HG02852 (cell line): Measurements from ENCODE around the gene UBA6.
A peak's percentile ranks its signal among the peaks of the same experiment; 100 is the strongest.

Source experiments
- ATAC-seq: cut with Tn5 transposase; IDR thresholded peaks from one replicate; pipeline ENCODE4 v1.9.1; 2021; ENCODE audit warnings: mild to moderate bottlenecking, moderate library complexity; ENCODE audit not compliant: unreplicated experiment

The UBA6 gene

GRCh38 chr4:67581208-67581857 lies 119.6 kb downstream of the UBA6 start:
- peak; percentile 56 for ATAC-seq

GRCh38 chr4:67580577-67580976 lies 120.4 kb downstream of the UBA6 start:
- ATAC-seq, result peak; percentile 39

GRCh38 chr4:67576538-67576937 lies 124.4 kb downstream of the UBA6 start:
- ATAC-seq, result peak; percentile 44

- ATAC-seq, result no peak
Measured at GRCh38 chr4:67576059-67576466, 124.9 kb downstream of the UBA6 start.

DNA sequence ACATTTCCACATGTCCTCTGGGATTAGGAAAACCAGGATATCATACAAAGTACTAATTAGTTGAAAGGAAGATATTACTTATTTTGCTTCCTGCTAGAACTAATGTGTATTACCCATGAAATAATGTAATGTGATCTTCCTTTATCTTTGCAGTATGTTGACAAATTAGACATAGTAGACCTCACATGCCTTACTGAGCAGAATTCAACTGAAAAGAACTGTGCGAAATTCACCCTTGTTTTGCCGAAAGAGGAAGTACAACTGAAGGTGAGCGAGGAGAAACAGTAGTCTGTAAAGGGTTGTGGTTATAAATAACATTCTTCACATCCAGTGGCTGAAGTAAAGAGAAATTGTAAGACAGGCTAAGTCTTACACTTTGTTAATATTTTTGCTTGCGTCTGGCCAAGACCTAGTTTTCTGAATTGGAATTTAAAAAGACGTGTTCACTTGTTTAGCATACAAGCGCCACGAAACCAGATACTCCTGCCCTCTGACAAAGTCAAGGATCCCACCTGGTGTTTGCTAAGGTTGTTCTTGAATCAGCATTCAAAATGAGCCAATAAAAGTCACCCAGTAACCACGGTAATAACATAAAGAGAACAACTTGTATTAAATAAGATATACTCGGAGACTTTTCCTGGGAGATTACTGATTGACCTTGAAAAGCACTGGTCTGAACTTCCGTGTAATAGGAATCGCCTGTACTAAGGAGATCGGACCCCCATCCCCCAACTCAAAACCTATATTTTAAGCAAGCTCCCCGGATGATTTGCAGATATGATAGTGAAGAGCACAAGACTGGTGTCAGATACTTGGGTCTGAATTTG lies 125.5 kb downstream of the UBA6 start:
- peak; percentile 93 for ATAC-seq

GRCh38 chr4:67573193-67573592 lies 127.8 kb downstream of the UBA6 start:
- ATAC-seq, result no peak

DNA sequence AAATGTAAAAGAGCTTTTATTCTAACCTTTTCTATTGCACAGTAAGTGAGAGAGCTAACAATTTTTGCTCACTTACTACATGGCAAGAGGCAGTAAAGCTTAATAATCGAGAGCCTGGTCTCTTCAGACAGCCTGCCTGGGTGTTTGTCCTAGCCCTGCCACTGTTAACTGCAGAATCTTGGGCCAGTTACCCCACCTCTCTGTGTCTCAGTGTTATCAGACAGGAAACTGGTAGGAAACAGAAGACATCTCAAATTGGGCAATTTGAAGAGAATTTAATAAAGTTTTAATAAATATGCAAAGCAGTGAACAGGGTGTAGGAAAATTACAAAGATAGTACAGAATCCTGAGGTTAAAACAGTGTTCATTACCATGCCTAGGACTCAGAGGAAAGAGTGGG lies 129.0 kb downstream of the UBA6 start:
- no peak for ATAC-seq

DNA sequence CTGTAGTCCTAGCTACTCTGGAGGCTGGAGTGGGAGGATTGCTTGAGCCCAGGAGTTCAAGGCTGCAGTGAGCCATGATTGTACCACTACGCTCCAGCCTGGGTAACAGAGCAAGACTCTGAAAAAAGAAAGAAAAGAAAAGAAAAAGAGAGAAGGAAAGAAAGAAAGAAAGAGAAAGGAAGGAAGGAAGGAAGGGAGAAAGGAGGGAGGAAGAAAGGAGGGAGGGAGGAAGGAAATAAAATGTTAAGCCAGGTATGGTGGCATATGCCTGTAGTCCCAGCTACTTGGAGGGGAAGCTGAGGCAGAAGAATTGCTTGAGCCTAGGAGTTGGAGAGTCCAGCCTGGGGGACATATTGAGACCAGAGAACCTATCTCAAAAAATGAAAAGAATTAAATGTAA lies 130.4 kb downstream of the UBA6 start:
- ATAC-seq, result no peak

GRCh38 chr4:67568820-67569219 lies 132.1 kb downstream of the UBA6 start:
- ATAC-seq, result no peak

GRCh38 chr4:67566335-67566734 lies 134.6 kb downstream of the UBA6 start:
- ATAC-seq, result no peak

DNA sequence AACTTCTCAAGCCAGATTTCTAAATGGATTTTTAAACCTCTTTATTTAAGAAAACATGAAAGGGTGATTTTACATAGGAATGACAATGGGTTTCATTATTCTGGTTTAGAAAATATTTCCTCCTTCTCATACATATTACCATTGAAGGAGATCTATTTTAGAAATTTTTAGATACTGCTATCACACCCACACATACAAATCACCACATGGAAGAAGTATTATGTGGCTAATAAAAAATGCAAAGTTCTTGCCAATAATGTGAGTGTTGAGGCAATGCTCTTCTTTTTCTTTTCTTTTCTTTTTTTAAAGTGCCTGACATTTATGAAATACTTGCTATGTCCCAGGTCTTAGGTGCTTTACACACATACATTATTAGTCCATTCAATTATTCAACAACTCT lies 135.7 kb downstream of the UBA6 start:
- no peak for ATAC-seq
